Caco-2 (cell line): ENCODE measurements around the gene PIPOX. TPM values are rescaled to one million over a fixed set of nuclear protein-coding genes. Genes with fewer than 3 reads are reported as not detected.

Experiments used
- BruUV-seq: library from RNA; stranded (reverse); fragments of 400-500 nt; replicated peaks from 2 replicates; lab custom pipeline; 2021; lab: Mats Ljungman, UMichigan
- CTCF ChIA-PET: fragments of 300-600 bp; sonication (Branson Sonifier 250); formaldehyde crosslinking; loops from one replicate; lab custom pipeline; 2022; ENCODE audit warnings: antibody characterized with exemption; lab: Charles Lee
- POLR2A ChIA-PET: fragments of 300-600 bp; sonication (Branson Sonifier 250); formaldehyde crosslinking; loops from one replicate; lab custom pipeline; 2022; ENCODE audit warnings: antibody characterized with exemption; lab: Charles Lee
- DNase-seq, 2 experiments: peaks; one replicate each; pipeline versions ENCODE4 v3.0.0 to v3.0.0-alpha.2; 2020 to 2022
- H3K27me3 ChIP-seq: replicated peaks from 2 replicates; pipeline ENCODE4 v1.6.0; 2011; ENCODE audit warnings: low read length; ENCODE audit not compliant: control insufficient read depth, insufficient read depth
- H3K36me3 ChIP-seq: 2 replicates; pipeline ENCODE4 v1.5.1; 2011; ENCODE audit warnings: low read length; ENCODE audit not compliant: control insufficient read depth, insufficient read depth
- H3K4me1 ChIP-seq: fragments of 250-450 bp; sonication (Bioruptor Pico); 2 replicates; pipeline ENCODE4 v1.5.1; 2020; ENCODE audit warnings: mild to moderate bottlenecking
- H3K4me3 ChIP-seq: 2 replicates; pipeline ENCODE4 v1.5.1; 2011; ENCODE audit warnings: low read depth, mild to moderate bottlenecking, control low read depth, low read length
- H3K9me3 ChIP-seq: fragments of 250-450 bp; sonication (Bioruptor Pico); 2 replicates; pipeline ENCODE4 v1.5.1; 2020; ENCODE audit warnings: mild to moderate bottlenecking, moderate library complexity
- H3K27ac Mint-ChIP-seq: one replicate; pipeline ENCODE4 v1.8.0; 2022; ENCODE audit warnings: mixed read lengths; ENCODE audit not compliant: unreplicated experiment
- H3K27me3 Mint-ChIP-seq: one replicate; pipeline ENCODE4 v1.8.0; 2022; ENCODE audit warnings: mixed read lengths; ENCODE audit not compliant: insufficient read depth, unreplicated experiment
- H3K36me3 Mint-ChIP-seq: one replicate; pipeline ENCODE4 v1.8.0; 2022; ENCODE audit warnings: mild to moderate bottlenecking, mixed read lengths; ENCODE audit not compliant: insufficient read depth, unreplicated experiment
- H3K4me1 Mint-ChIP-seq: one replicate; pipeline ENCODE4 v1.8.0; 2022; ENCODE audit warnings: low read depth, mixed read lengths; ENCODE audit not compliant: unreplicated experiment
- H3K4me3 Mint-ChIP-seq: one replicate; pipeline ENCODE4 v1.8.0; 2022; ENCODE audit warnings: mild to moderate bottlenecking, moderate library complexity, mixed read lengths; ENCODE audit not compliant: unreplicated experiment
- H3K9me3 Mint-ChIP-seq: one replicate; pipeline ENCODE4 v1.8.0; 2022; ENCODE audit warnings: mixed read lengths; ENCODE audit not compliant: unreplicated experiment
- CTCF ChIP-seq, 2 experiments: fragments of 200-600 bp in 1 of 2; IDR thresholded peaks; 1 replicate in 1 of 2; 2 replicates in 1 of 2; pipeline versions ENCODE4 v1.5.1 to v1.8.0; 2011 to 2022; ENCODE audit warnings: antibody characterized with exemption in 1 of 2, control low read depth in 1 of 2, inconsistent platforms in 1 of 2, low read depth in 1 of 2, low read length in 1 of 2, mild to moderate bottlenecking in 1 of 2, moderate library complexity in 1 of 2; ENCODE audit not compliant: insufficient read depth in 1 of 2, severe bottlenecking in 1 of 2, unreplicated experiment in 1 of 2
- intact Hi-C: fragments of 100-400 bp; cut with micrococcal nuclease; formaldehyde crosslinking; loops from one replicate; pipeline ENCODE4 v1.10.0; 2022; ENCODE audit not compliant: unreplicated experiment
- total RNA-seq: library from RNA; stranded (reverse); gene quantifications from 2 replicates; pipeline ENCODE4 v1.2.3, GENCODE V29; 2022

The PIPOX gene
- total RNA-seq, 1 experiment from 2014 or later: 2.2 TPM

DNA sequence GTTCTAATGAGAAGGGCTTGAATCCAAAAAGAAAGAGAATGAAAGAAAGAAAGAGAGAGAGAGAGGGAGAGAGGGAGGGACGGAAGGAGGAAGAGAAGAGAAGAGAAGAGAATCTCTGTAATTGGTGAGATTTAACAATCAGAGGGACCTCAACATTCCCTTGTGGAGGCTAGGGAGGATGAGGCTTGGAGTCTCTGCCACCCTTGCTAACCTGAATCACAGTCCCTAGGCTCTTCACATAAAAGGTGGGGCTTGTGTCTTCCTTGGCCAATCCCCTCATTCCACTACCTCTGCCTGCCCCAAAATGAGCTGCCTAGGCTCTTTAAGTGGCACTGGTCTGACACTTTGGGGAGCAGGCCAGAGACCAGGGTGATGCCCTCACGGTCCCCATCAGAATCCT lies 30.1 kb downstream of the PIPOX start:
- Histone ChIP-seq H3K9me3 (no peaks in the 10 kb centered on the region), H3K4me1 (no peaks in the 10 kb centered on the region), H3K4me3 (no peak overlapping the region), H3K36me3 (peaks cover 1% of the 10 kb centered on the region; the same call in 1 of the 2 replicates), H3K27me3 (no peaks in the 10 kb centered on the region)
- Mint-ChIP-seq H3K27ac (no peak overlapping the region), H3K4me1 (no peaks in the 10 kb centered on the region), H3K4me3 (no peak overlapping the region), H3K36me3 (no peaks in the 10 kb centered on the region), H3K9me3 (no peaks in the 10 kb centered on the region), H3K27me3 (peaks cover 5% of the 10 kb centered on the region)
- no peak for DNase-seq
- POLR2A ChIA-PET: no interaction called here
- intact Hi-C loops: no loop called here
- BruUV-seq: no TSS peak
- TF ChIP-seq CTCF (IDR thresholded peaks at IDR 0.05; ENCODE audit: insufficient read depth in 1 of 2, low read depth in 1 of 2, low read length in 1 of 2, severe bottlenecking in 1 of 2, unreplicated experiment in 1 of 2): no peak
- CTCF ChIA-PET: interaction anchor here (0.7 kb wide), 1 partner anchor 108 kb away, joined by 3 read pairs; no protein-coding TSS in a partner anchor

GRCh38 chr17:29073520-29073919 lies 30.6 kb downstream of the PIPOX start:
- Histone ChIP-seq H3K36me3 (peaks cover 1% of the 10 kb centered on the region; the same call in 1 of the 2 replicates), H3K27me3 (no peaks in the 10 kb centered on the region), H3K4me1 (no peaks in the 10 kb centered on the region), H3K9me3 (no peaks in the 10 kb centered on the region), H3K4me3 (no peak overlapping the region)
- TSS peak; percentile 19 for BruUV-seq
- no peak for DNase-seq
- ChIA-PET CTCF (interaction anchor here (0.7 kb wide), 1 partner anchor 108 kb away, joined by 3 read pairs; no protein-coding TSS in a partner anchor), POLR2A (no interaction called here)
- intact Hi-C loops: no loop called here
- Mint-ChIP-seq H3K4me3 (no peak overlapping the region), H3K27ac (no peak overlapping the region), H3K4me1 (no peaks in the 10 kb centered on the region), H3K9me3 (no peaks in the 10 kb centered on the region), H3K36me3 (no peaks in the 10 kb centered on the region), H3K27me3 (peaks cover 4% of the 10 kb centered on the region)
- TF ChIP-seq CTCF (IDR thresholded peaks at IDR 0.05; ENCODE audit: insufficient read depth in 1 of 2, low read depth in 1 of 2, low read length in 1 of 2, severe bottlenecking in 1 of 2, unreplicated experiment in 1 of 2): no peak

GRCh38 chr17:29074488-29074887 lies 31.5 kb downstream of the PIPOX start:
- no peak overlapping the region for H3K4me3 Mint-ChIP-seq
- no peaks in the 10 kb centered on the region for H3K36me3 Mint-ChIP-seq
- Histone ChIP-seq H3K4me3 (no peak overlapping the region), H3K4me1 (no peaks in the 10 kb centered on the region), H3K36me3 (peaks cover 1% of the 10 kb centered on the region; the same call in 1 of the 2 replicates), H3K27me3 (no peaks in the 10 kb centered on the region), H3K9me3 (no peaks in the 10 kb centered on the region)
- ChIA-PET CTCF (interaction anchor here (0.6 kb wide), 1 partner anchor 93 kb away, joined by 5 read pairs; no protein-coding TSS in a partner anchor), POLR2A (no interaction called here)
- no peak for TF ChIP-seq CTCF (IDR thresholded peaks at IDR 0.05; ENCODE audit: insufficient read depth in 1 of 2, low read depth in 1 of 2, low read length in 1 of 2, severe bottlenecking in 1 of 2, unreplicated experiment in 1 of 2)
- H3K4me1 Mint-ChIP-seq: no peaks in the 10 kb centered on the region
- H3K9me3 Mint-ChIP-seq: no peaks in the 10 kb centered on the region
- no peak for DNase-seq
- BruUV-seq: no TSS peak
- H3K27ac Mint-ChIP-seq: no peak overlapping the region
- intact Hi-C loops: no loop called here
- H3K27me3 Mint-ChIP-seq: peaks cover 2% of the 10 kb centered on the region
